Omental fat pad (tissue), 4 donors: Measurements from ENCODE around the gene UPK1A. TPM values are rescaled to one million over a fixed set of nuclear protein-coding genes. Genes with fewer than 3 reads are reported as not detected.

Source experiments
- ATAC-seq: fragments of 150-250 bp; one replicate; pipeline ENCODE4 v1.9.1; 2016; ENCODE audit warnings: mild to moderate bottlenecking, moderate library complexity; ENCODE audit not compliant: low FRiP score
- DNase-seq: peaks from one replicate; pipeline ENCODE4 v3.0.0-alpha.2; 2019; ENCODE audit warnings: low spot score
- total RNA-seq, 4 donors: library from RNA; depleted of rRNA; stranded (reverse); fragments of >200 nt; gene quantifications; one replicate each; pipeline ENCODE4 v1.1.0, GENCODE V29; 2016
- TF ChIP-seq, protein P1 (sequence below), 3 donors: fragments of 450-650 bp; IDR thresholded peaks; one replicate each; pipeline ENCODE4 v1.5.1; 2016 to 2017; ENCODE audit warnings: antibody characterized with exemption in 3 of 3, mild to moderate bottlenecking in 3 of 3, moderate library complexity in 2 of 3

Gene UPK1A
- total RNA-seq, 4 donors from 2014 or later: 0.44 TPM; not detected in 3

DNA sequence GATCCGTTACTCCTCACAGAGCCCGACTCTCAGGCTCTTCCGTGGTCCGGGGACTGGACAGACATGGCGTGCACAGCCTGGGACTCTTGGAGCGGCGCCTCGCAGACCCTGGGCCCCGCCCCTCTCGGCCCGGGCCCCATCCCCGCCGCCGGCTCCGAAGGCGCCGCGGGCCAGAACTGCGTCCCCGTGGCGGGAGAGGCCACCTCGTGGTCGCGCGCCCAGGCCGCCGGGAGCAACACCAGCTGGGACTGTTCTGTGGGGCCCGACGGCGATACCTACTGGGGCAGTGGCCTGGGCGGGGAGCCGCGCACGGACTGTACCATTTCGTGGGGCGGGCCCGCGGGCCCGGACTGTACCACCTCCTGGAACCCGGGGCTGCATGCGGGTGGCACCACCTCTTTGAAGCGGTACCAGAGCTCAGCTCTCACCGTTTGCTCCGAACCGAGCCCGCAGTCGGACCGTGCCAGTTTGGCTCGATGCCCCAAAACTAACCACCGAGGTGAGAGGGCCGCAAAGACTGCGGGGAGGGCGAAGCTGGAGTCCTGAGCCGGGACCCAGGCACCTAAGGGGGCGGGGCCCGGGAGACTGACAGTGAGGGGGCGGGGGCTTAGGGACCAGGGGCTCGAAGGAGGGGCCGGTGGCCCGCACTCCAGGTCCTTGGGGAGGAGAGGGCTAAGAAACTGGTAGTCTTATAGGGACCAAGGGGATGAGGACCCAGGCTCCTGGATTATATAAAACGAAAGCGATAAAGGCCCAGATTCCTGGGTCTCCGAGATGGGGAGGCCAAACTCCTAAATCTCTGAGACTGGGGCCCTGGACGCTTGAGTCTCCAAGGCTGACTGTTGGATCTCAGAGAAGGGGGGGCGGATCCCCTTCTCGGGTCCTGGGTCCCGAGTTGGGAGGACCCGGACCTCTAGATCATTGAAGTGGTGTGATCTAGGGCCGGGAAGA, 22.8 kb upstream of the UPK1A start:
- DNase-seq (peak; percentile 55), ATAC-seq (peak; percentile 48)
- TF ChIP-seq, protein P1, sequence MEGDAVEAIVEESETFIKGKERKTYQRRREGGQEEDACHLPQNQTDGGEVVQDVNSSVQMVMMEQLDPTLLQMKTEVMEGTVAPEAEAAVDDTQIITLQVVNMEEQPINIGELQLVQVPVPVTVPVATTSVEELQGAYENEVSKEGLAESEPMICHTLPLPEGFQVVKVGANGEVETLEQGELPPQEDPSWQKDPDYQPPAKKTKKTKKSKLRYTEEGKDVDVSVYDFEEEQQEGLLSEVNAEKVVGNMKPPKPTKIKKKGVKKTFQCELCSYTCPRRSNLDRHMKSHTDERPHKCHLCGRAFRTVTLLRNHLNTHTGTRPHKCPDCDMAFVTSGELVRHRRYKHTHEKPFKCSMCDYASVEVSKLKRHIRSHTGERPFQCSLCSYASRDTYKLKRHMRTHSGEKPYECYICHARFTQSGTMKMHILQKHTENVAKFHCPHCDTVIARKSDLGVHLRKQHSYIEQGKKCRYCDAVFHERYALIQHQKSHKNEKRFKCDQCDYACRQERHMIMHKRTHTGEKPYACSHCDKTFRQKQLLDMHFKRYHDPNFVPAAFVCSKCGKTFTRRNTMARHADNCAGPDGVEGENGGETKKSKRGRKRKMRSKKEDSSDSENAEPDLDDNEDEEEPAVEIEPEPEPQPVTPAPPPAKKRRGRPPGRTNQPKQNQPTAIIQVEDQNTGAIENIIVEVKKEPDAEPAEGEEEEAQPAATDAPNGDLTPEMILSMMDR (IDR thresholded peaks at IDR 0.05): no peak

DNA sequence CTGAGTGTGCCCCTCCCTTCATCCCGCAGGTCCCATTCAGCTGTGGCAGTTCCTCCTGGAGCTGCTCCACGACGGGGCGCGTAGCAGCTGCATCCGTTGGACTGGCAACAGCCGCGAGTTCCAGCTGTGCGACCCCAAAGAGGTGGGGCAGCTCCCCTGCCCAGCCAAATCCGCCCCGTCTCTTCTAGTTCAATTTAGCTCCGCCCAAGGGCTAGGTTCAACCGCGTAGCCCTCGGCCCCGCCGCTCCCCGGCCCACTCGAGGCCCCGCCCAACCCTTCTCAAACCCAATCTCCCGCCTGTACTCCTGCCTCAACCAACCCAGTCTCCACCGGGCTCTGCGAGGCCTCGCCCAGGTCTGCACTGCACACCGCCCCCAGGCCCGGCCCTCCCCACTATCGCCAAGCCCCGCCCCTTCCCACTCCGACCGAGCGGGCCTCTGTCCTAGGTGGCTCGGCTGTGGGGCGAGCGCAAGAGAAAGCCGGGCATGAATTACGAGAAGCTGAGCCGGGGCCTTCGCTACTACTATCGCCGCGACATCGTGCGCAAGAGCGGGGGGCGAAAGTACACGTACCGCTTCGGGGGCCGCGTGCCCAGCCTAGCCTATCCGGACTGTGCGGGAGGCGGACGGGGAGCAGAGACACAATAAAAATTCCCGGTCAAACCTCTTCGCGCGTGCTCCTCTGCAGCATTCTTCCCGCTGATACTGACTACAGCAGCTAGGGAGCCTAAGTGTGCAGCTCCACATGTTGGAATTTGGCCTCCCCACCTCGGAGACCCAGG, 21.9 kb upstream of the UPK1A start:
- ATAC-seq: peak; percentile 93
- DNase-seq: peak; percentile 73
- TF ChIP-seq, protein P1 (IDR thresholded peaks at IDR 0.05): no peak

DNA sequence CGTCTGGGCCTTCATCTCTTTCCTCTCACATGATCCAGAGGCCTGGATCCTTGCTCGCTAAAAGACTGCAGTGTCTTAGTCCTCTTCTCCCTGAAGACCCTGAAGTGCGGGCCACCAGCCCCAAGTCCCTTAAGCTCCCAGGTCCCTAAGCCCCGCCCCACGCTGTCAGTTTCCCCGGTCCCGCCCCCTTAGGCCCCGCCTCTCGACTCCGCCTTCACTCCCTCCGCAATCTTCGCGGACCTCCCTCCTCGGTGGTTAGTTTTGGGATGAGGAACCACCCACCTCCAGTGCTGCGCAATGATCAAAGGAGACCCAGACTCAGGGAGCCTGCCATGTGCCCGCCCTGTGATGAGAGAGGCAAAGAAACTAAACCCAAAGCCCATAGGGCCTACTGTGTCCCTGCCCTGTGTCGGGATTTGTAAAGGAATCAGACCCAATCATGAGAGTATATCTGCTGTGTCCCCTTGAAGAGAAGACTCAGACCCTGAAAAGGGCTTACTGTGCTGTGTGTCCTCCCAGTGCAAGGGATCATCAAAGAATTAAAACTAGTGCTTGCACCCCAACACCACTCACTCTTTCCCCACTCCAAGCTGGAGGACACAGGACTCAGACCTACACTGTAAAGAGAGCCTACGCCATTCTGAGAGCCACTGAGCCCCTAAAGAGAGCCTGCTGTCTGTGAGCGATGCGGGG, 21.2 kb upstream of the UPK1A start:
- DNase-seq (peak; percentile 79), ATAC-seq (peak; percentile 27)
- TF ChIP-seq, protein P1 (IDR thresholded peaks at IDR 0.05): no peak

DNA sequence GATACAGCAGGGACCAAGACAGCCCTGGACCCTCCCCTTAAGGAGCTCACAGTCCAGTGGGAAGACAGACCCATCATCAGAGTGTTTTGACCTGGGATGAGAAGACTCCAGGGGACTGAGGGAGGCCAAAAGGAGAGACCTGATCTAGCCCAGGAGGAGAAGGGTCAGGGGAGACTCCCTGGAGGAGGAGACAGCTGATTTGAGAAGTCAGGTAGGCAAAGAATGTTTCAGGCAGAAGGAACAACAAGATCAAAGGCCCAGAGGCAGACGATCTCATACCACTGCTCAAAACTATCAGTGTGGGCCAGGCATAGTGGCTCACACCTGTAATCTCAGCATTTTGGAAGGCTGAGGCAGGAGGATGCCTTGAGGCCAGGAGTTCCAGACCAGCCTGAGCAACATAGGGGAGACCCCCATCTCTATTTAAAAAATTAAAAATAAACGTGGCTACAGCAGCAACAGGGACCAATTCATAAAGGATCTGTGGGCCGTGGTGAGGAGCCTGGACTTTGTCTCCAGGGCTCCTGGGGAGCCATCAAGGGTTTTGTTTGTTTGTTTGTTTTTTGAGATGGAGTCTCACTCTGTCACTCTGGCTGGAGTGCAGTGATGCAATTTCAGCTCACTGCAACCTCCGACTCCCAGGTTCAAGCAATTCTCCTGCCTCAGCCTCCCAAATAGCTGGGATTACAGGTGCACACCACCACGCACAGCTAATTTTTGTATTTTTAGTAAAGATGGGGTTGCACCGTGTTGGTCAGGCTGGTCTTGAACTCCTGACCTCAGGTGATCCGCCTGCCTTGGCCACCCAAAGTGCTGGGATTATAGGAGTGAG, 20.4 kb upstream of the UPK1A start:
- TF ChIP-seq, protein P1 (IDR thresholded peaks at IDR 0.05): no peak
- ATAC-seq: no peak
- DNase-seq: no peak

DNA sequence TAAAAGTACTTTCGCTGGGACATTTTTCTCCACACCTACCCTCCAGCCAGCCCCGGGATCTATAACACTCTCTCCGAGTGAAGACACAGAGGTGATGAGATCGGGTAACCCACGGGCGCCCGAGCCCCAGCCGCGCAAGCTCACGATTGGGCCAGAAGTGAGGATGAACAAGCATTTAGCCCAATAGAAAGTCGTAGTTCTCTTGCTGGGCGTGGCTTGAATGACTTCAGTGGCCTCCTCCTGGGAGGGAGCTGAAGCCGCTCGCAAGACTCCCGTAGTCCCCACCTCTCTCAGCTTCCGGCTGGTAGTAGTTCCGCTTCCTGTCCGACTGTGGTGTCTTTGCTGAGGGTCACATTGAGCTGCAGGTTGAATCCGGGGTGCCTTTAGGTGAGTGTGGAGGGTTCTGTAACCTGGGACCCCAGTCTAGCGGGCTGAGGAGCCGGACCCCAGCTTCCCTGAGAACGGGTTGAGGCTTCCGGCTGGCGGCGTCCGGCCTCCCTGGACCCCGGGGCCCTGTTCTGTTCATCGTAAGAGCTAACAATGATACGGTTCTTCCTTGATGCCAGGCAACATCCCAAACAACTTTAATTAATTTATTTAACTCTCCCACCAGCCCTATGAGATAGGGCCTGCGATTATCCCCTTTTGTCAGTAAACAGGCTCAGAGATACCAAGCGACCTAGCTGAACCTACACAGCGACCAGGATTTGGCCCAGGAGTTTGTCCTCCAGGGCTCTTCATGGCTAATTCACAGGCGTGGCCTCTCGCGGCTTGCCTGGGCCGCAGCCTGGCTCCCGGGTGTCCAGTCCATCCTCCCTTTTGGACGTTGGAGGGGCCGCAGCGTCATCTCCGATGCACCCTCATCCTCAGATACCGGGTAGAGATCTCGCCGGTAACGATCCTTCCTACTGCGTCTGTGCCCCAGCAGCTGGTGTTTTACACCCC, 18.0 kb upstream of the UPK1A start, which contains the start of gene COX6B1:
Gene COX6B1 (plus strand): TSS at position 307 of the 945 bp plus-strand sequence. CDS start 2,921 bp downstream, outside the sequence.
- DNase-seq (peak; percentile 65), ATAC-seq (peak; percentile 78)
- TF ChIP-seq, protein P1 (IDR thresholded peaks at IDR 0.05): no peak
